ENCODE results near the gene HOXB6.
A peak's percentile ranks its signal among the peaks of the same experiment; 100 is the strongest.

The HOXB6 gene

DNA sequence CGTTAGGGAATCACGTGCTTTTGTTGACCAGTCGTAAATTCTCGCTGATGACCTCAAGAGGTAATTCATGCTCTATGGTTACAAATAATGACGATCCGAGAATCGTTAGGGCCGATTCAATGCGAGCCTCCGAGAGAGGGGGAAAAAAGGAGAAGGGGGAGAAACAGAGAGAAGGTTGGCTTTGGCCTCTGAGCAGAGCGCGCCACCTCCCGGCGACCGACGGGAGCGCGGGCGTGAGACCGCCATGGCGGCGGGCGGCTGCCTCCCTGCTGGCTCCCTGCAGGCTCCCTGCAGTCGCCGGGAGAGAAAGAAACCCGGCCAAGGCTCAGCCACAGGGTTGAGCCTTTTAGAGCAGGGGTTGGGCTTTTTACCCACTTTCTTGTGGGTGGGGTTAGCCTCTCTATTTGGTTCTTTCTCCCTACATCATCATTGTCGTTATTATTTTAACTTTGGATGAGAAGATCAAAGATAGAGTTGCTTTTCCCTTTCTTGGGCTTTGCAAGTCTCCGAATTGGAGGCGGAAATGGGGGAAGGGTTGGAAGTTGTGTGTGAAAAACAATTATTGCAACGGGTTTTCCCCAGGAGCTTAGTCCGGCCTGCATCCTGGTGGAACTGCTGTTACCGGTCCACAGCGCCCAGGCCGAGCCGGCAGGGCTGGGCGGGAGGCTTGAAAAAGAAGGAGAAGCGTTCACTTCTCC, 10.8 kb downstream of the HOXB6 start:
- DNase-seq: peak; percentile 27

DNA sequence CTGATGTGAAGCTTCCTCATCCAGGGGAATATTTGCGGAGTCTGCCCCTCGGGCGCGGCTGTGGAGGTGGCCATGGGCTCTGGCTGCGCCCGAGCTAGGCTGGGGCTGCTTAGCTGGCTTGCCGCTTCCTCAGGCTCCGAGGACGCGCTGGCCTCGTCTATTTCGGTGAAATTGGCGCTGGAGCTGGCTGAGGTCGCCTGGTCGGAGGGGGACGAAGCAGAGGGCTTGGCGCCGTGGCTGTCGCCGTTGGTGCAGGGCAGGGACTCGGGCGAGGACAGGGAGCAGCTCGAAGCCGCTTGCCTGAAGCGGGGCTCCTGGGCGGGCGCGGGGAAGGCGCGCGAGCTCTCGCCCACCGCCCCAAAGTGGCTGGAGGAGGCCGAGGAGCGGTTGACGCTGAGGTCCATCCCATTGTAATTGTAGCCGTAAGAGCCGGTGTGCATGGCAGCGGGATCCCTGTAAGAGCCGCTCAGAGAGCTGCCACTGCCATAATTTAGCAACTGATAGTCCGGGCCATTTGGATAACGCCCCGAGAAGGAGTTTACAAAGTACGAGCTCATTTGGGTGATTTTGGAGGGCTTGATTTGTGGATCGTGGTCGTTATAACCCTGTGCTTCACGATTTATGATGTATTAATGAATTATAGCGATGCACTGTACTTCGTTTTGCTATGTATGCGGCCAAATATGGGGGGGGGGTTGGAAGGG, 11.5 kb downstream of the HOXB6 start, which contains the start of gene HOXB5:
Gene HOXB5, minus strand, starts transcription at position 654 of the 704 bp plus-strand sequence. Its CDS starts 97 bp downstream, at position 557.
- no peak for DNase-seq

DNA sequence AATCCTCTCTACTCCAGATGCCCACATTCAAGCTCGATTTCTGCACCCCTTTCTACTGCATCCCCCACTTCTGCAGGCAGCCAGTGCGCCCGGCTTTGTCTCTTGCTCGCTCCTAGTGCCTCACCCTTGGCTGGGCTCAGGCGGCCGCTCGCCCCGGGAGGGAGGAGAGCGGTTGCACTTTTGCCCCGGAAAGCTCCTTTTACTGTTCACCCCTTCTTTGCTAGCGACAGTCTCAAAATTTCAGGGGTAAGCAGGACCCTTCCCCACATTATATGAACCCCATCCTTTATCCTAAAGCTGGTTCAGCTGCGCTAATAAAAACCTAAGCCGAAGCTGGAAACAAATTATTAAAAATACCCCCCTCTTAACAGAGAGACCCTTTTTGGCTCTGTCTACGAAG, 12.2 kb downstream of the HOXB6 start:
- no peak for DNase-seq

DNA sequence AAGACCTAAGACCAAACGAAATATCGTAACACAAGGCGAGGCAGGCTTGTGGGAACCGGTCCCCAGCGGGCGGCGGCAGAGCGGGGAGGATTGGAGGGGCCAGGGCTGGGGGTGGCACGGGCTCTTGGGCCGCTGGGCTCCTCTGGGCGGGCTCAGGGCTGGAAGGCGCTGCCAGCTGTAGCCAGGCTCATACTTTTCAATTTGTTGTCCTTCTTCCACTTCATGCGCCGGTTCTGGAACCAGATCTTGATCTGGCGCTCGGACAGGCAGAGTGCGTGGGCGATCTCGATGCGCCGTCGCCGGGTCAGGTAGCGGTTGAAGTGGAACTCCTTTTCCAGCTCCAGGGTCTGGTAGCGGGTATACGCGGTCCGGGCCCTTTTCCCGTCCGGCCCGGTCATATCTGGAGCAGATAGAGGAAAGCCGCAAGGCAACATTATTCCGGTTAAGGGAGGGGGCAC, 12.7 kb downstream of the HOXB6 start:
- no peak for DNase-seq

DNA sequence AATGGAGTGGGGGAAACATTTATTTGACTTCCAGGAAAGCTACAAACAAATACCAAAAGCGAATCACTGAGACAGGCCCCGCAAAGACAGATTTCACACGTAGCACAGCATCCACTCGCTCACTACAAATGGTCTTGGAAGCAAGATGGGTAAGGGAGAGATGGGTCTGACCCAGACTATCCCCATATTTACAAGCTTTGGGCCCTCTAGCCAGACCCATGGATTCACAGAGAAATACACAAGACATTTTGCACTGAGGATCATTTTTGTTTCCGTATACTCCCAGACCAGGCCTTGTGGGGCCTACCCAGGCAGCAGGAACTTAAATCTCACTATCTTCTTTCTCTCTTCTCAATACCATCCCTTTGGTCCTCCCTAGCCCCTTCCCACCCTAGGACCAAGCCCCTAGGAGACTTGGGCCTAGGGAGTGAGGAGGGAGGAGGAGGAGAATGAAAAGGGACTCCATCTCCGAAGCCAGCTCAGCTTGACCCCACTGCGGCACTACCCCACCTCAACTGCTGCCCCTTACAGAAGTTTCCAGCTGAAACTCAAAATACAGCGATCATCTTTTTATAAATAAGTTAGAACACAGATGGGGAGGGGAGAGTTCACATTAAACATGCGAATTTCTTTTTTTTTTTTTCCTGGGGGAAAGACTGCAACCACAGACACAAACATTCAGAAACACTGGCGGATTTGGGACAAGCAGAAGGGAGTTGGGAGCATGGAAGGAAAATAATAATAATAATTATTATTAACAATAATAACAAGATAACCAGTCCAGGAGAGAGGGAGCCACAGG, 13.3 kb downstream of the HOXB6 start:
- DNase-seq: no peak

DNA sequence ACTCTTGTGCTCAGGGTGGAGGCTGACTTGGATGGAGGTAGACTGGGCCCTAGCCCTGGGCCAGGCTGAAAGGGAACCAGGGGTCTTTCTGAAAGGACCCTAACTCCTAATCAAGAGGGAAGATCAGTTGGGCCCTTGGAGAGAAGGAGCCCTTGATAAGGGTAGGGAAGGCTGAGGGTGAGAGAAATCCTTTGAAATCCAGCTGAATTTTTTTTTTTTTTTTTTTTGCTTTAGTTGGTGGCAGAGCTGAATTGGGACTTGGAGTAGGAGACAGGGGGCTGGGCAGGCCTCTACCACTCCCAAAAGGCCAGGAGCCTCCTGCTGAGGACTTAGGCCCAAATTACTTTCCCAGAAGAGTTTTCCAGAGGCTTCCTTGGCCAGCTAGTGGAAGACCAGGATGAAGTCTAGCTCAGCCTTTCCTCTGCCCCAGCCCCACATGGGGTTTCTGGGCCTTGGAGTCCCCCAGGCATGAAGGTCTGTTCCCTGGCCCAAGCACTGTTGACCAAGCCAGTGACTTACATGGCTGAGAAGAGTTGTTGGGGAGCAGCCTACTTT, 14.1 kb downstream of the HOXB6 start:
- DNase-seq: no peak

DNA sequence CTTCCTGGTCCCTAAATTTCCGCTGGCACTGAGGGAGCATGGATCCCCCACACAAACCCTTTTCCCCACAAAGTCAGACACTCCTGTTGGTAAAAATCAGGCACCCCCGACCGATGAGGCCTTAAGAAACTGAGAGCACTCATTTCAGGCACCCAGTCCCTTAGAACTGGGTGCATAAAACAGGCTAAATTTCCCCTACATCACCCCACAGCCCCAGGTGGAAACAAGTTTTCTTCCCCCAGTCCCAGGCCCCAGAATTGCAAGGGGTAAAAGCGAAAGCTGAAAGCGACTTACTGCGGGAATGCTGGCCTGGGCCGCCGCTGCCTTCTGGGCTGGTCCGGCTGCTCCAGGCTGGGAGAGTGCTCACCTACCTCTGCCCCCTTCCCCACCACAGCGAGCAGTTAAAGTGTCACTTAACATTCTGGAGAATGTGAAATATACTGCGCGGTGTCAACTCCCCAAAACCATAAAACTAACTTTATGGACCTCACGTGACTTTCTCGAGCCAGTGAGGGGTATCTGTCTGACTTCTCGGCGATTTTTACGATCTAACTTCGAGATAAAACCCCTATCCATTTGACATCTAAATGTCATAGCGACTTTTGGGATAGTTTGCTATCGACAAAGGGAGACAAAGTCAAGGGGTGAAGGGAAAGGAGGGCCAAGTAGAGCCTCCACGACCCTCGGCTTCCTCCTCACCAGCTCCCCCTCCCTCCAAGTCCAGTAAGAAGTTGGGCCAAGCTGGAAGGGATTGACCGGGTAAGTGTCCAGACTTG, 14.8 kb downstream of the HOXB6 start, which contains the start of gene HOXB3:
Gene HOXB3, minus strand, starts transcription at position 411 of the 776 bp plus-strand sequence. CDS start 37,767 bp downstream, outside the sequence.
- DNase-seq: no peak

DNA sequence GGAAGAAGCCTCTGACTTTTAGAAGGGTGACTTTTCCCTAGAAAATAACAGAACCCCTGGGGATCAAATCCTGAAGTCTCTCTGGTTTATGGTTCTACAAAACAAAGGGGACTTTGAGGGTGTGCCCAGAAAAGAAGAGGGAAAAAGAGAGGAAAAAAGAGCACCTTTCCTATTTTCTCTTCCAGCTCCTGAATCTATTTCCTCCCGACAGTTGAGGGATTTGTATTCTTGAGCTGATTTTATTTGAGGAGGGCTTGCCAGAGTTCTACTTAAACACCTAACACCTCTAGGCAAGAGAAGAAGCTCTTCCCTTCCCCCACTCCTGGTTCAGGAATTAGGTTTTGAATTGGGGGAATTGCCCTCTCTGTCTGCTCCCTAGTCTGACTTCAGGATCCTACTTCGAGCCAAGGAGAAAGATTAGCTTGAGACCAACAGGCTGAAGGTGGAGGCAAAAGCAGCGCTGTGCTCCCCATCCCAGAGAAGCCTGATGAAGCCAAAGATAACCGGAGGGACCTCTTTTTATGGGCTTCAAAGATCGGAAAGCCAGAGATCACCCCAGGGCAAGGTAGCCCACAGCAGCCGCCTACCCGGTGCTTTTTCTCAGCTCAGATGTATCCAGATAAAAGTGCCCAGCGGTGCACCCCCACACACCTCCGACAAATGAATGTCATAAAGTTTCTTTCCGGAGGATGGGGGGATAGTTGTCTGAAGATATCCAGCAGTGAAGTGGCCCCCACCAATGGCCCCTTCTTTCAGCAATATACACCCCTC, 15.5 kb downstream of the HOXB6 start:
- DNase-seq: no peak

DNA sequence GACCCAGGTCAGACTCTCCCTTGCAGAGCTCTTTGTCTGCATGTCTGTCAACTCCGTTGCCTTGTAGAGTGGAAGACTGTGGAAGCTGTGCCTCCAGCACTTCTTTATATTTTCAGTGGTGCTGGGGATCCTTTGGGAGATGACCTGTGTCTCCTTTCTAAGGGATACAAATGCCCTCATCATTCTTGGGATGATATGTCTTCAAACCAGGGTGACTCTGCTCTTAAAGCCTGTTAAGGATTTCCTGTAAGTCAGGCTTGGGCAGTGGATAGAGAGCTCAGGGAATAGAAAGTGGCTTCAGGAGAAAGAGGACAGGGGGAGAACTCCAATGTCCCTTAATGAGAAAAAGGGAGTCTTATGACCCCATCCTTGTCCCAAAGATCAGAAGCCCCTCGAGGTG, 16.3 kb downstream of the HOXB6 start:
- DNase-seq: no peak

DNA sequence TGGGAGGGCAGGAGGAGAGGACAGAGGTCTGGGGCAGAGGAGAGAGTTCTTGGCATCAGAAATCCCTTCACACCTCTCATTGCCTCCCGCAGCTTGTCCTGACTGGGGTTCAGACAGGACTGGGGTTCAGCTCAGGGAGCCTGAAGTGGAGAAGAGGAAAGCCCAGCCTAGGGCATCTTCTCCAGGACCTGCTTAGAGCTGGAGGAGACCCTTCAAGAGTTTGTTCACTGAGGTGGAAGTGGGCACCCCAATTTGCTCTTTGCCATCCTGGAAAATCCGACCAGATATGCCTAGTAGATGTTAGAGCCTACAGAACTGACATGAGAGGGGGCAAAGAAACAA, 16.7 kb downstream of the HOXB6 start:
- no peak for DNase-seq

DNA sequence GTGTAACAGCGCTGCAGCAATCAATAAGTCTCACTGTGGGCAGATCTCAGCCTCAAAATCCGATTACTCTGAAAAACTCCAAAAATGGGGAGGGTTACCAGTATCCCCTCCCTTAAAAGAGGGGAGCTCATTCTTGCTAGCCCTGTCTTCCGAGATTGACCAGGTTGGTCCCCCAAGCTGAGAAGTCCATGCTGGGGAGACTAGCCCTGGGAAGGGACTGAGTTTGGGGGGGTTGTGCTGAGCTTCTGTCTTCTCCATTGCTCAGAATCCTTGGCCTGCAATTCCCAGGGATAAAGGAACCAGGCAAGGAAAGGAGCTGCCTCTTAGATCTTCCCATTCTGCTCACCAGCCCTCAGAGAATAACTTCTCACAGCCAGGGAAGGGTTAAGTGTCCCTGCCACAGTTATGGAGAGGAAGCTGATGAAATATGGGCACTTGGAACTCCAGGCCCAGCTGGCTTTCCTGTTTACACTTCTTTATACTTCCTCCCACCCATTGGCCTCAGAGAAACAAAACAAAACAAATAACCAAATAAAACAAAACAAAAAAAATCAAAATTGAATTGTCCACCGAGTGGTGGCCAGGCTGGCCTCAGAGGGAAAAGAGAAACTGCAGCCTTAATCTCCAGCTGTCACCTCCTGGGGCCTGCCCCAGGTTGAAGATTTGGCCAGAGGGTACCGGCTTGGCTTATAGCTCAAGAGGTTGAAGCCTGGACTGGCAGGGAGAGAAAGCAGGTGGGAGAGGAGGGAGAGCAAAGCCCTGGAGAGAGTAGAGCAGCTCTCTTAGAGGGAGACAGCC, 17.3 kb downstream of the HOXB6 start:
- DNase-seq: no peak

DNA sequence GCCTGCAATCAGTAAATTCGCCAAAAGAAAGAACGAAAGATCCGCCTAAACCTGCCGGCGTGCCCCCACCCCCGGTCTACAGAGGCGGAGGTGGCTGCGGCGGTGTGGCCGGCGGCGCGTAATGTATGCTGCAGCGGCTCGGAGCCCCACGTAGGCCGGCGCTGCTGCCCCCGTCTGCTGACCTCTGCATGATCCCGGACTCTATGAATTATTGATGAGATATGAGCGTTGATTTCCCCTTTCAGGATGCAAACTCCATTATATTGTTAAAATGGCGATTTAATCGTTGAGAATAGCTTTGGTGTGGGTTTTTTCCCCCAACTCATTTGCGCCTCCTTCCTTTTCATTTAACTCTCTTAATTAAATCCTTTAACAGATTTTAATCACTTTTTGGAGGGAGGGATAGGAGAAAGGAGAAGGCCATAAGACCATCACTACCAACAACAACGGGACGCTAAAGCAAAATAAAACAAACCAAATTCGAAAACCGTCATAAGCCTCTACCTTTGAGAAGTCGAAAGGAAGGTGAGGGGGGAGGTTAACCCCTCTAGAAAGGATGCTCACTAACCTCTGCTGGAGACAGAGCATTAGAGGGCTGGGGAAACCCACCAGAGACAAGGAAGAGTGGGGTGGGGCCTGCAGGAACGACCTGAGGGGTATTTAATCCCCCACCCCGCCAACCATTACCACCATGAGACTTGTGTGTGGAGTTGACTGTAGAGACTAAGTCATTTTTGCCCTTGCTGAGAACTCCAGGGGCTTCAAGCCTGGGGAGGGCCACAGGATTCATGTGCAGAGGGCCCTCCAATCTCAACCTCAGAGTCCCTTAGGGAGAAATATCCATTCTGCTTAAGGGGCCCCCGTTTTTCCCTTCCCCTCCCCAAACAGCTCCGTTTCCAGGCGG, 18.2 kb downstream of the HOXB6 start:
- DNase-seq: no peak

DNA sequence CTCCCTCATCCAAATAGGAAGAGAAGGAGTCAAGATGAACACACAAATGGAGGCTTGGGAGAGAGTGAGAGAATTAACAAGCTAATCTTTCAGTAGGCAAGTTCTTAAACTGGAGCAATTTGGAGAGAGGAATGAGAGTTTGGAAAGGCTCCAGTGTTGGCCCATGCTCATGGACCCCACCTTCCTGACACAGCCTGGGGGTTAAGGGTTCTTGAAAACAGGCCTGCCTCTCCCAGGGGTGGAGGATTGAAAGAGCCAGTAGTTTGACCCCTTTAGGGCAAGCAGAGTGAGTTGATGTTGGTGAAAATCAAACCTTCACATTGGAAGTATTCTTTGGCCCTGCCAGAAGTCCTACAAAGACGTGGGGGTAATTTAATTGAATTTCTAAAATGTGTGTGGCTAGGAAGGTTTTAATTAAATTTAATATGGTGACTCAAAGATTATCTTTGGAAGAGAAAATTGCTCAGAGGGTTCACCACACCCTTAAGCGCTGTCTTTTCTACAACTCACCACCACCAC, 20.5 kb downstream of the HOXB6 start:
- no peak for DNase-seq

DNA sequence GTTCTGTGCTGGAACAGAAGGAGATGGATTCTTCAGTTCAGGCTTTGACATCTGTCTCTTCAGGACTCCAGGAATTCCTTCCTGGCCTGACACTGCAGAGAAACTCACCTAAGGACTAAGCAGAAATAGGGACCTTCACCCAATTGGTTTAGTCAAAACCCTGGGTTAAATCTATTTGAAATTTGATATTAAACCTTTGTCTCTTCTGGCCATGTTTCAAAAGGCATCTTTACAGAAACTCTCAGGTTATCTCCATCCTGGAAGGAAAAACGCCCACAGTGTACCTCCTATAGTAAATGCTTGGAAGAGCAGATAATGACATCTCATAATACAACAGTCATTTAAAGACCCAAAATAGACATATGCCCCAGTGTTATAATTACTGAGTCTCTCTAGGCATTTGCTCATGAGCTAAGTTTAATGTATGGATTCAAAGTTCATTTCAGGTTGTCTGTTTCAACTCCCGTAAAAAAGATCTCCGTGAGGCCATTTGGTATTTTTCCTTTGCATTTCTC, 21.0 kb downstream of the HOXB6 start:
- DNase-seq: no peak

DNA sequence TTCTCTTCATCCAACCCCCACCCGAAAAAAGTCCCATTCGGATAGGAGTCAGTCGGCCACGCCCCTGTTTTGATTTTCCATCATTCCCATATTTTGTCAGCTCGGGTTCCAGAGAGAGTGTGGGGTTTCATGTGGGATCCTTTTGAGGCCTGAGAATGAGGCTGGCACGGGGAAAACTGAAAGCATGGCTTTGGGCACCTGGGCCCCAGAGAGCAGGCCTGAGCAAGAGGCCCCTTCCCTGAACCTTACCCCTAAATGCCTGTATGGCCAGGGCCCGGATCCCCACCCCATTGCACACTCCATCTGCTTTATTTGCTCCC, 22.1 kb downstream of the HOXB6 start:
- DNase-seq: no peak

DNA sequence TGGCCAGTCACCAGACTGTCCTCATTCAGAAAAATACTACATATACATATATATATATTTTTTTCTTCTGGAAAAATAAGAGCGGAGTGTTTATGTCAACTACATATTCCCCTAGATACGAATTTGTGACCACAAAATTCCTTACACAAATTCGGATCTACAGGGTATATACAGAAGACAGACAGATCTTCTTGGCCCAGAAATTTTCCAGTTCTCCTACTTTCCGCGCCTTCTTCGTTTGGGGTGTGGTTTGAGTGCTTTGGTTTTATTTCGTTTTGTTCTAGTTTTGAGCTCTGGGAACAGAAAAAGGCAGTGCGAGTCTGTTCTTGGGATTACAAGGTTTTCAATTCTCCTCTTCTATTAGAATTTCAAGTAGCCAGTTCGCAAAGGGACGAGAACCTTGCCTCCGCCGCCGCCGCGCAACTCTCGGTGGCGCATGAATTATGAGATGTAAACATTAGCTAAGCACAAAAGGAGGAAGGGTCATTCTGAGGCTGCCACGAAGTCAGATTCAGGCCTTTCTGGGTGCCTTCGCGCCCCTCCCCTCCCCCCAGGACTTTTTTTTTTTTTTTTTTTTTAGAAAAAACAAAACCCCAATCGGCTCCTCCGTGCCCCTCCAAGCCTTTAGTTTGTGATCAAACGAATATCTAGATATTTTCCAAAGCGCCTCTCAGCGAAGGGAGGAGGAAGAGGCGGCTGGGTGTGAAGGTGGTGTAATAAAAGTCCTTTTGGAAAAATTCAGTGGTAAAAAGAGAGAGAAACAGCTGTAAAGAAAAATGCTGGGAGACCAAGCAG, 24.8 kb downstream of the HOXB6 start:
- no peak for DNase-seq

DNA sequence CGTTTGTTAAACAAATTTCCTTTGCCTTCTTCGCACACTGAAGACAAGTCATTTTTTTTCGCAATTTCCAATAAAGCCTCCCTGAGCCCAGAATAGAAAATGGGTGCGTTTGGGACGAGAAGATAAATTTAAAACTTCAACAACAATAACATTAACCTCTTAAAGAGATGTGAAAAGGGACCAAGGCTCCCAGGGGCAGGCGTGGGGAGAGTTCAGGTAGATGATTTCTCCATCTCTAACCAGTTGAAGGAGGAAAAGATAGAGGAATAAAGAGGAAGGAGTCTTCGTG, 25.4 kb downstream of the HOXB6 start:
- no peak for DNase-seq

DNA sequence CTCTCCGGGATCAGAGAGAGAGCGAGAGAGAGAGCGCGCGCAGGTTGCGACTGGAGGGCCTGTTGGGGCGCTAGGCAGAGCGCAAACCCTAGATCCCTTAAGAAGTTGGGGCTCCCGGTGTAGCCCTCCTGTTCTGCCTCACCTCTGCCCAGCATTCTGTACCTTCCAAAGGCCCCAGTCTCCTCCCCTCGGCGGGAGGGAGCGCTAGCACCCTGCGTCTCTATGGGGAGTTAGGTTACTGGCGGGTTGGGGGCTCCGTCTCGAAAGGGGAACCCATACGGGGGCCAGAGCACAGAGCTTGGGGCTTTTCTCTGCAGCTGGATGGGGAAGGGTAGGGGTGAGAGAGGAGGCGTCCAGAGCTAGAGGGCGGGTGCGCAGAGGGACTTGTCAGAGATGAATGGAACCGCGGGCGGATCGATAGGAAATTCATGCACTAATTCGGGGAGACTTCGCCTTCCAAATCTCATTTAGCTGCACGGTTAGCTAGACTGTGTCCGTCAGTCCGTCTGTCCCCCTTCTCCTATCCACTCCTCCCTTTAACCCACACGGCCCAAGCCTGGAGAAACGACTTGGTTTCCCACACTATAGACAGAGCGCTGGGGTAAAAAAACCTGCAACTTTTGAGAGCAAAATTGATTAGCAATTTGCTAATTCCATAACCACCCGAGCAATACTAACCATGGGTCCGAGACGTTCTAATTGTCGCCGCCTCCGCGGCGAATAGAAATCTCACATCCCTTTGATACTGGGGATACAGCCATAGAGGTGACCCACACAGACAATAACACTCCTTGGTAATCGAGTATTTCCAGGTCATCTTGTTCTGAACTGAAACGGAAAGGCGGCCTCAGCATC, 25.9 kb downstream of the HOXB6 start:
- no peak for DNase-seq

All from NCI-H446 treated with DMSO at 0.1 percent for 48 hours (cell line).